WTC11 (cell line): Measurements from ENCODE around the gene ZFPM1.

Source experiments
- ATF2 ChIP-seq: sonication (generic); formaldehyde crosslinking; IDR thresholded peaks from 2 replicates; pipeline ENCODE4 v1.8.1; 2022; ENCODE audit warnings: low read depth, missing genetic modification reagents, borderline replicate concordance
- CTCF ChIP-seq: fragments of 200-600 bp; IDR thresholded peaks from 2 replicates; pipeline ENCODE4 v1.8.0; 2022; ENCODE audit warnings: antibody characterized with exemption
- MAX ChIP-seq: sonication (generic); formaldehyde crosslinking; IDR thresholded peaks from 2 replicates; pipeline ENCODE4 v1.8.0; 2022; ENCODE audit warnings: mild to moderate bottlenecking, missing genetic modification reagents
- ZNF416 ChIP-seq: fragments of 250-450 bp; sonication (Bioruptor Pico); IDR thresholded peaks from 2 replicates; pipeline ENCODE4 v1.9.0; 2021; ENCODE audit warnings: mild to moderate bottlenecking, inconsistent platforms

DNA sequence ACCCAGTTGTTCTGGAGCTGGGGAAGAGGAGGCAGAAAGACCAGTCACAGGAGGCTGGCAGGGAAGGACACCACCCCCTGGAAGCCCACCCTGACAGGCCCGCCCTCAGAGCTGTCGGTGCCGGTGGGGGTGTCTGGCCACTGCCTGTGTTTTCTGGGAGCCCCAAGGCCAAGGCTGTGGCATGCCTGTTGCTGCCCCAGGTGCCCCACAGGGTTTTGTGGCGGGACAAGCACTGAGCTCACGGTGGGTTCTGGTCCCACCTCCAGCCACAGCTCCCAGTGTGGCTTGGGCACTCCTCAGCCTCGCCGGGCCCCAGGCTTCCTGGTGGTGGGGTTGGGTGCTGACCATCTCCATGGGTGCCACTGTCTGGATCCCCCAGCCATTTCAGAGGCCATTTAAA is 58.0 kb downstream of the ZFPM1 start:
- TF ChIP-seq CTCF (no peak), ZNF416 (no peak), MAX (CRISPR knock-in tag) (no peak), ATF2 (CRISPR knock-in tag) (no peak)
